HepG2 (cell line): ENCODE data around the gene IL22RA1. TPM values are rescaled to one million over a fixed set of nuclear protein-coding genes. Genes with fewer than 3 reads are reported as not detected.

ENCODE experiments used
- BCL6 ChIP-seq: IDR thresholded peaks from 2 replicates; pipeline ENCODE4 v1.6.1; 2016; ENCODE audit warnings: missing genetic modification reagents, missing compliant biosample characterization
- E2F5 ChIP-seq: sonication (generic); formaldehyde crosslinking; conservative IDR thresholded peaks from 2 replicates; pipeline ENCODE4 v1.4.0; 2020; ENCODE audit warnings: missing genetic modification reagents
- GMEB2 ChIP-seq: IDR thresholded peaks from 2 replicates; pipeline ENCODE4 v1.6.1; 2016; ENCODE audit warnings: missing biosample characterization, missing genetic modification reagents, low read depth
- IKZF1 ChIP-seq: fragments of 450-650 bp; IDR thresholded peaks from 2 replicates; pipeline ENCODE4 v1.7.1; 2016
- KDM2A ChIP-seq: sonication (generic); formaldehyde crosslinking; IDR thresholded peaks from 2 replicates; pipeline ENCODE4 v1.4.0; 2020; ENCODE audit warnings: low read depth, missing genetic modification reagents, borderline replicate concordance
- KDM5B ChIP-seq: sonication (generic); formaldehyde crosslinking; IDR thresholded peaks from 2 replicates; pipeline ENCODE4 v1.4.0; 2020; ENCODE audit warnings: missing genetic modification reagents, mild to moderate bottlenecking, borderline replicate concordance
- KLF9 ChIP-seq: IDR thresholded peaks from 2 replicates; pipeline ENCODE4 v1.6.1; 2016; ENCODE audit warnings: low read depth
- MED8 ChIP-seq: sonication (generic); formaldehyde crosslinking; IDR thresholded peaks from 2 replicates; pipeline ENCODE4 v1.8.1; 2023; ENCODE audit warnings: mild to moderate bottlenecking, missing genetic modification reagents; ENCODE audit not compliant: insufficient replicate concordance
- PBX3 ChIP-seq: sonication (generic); formaldehyde crosslinking; IDR thresholded peaks from 2 replicates; pipeline ENCODE4 v1.8.1; 2023; ENCODE audit warnings: missing genetic modification reagents, inconsistent platforms, borderline replicate concordance
- PPARG ChIP-seq: conservative IDR thresholded peaks from 2 replicates; pipeline ENCODE4 v1.6.1; 2016; ENCODE audit warnings: missing biosample characterization, missing genetic modification reagents
- PRMT3 ChIP-seq: sonication (generic); formaldehyde crosslinking; IDR thresholded peaks from 2 replicates; pipeline ENCODE4 v1.8.1; 2022; ENCODE audit warnings: low read depth, mild to moderate bottlenecking, moderate library complexity, missing genetic modification reagents, borderline replicate concordance
- RARG ChIP-seq: sonication (generic); formaldehyde crosslinking; IDR thresholded peaks from 2 replicates; pipeline ENCODE4 v1.4.0; 2020; ENCODE audit warnings: low read depth, mild to moderate bottlenecking, missing genetic modification reagents
- RBAK ChIP-seq: sonication (generic); formaldehyde crosslinking; IDR thresholded peaks from 2 replicates; pipeline ENCODE4 v1.5.1; 2020; ENCODE audit warnings: mild to moderate bottlenecking, missing genetic modification reagents
- THAP8 ChIP-seq: sonication (generic); formaldehyde crosslinking; IDR thresholded peaks from 2 replicates; pipeline ENCODE4 v1.5.1; 2020; ENCODE audit warnings: missing genetic modification reagents, mild to moderate bottlenecking, borderline replicate concordance
- ZNF263 ChIP-seq: sonication (generic); formaldehyde crosslinking; IDR thresholded peaks from 2 replicates; pipeline ENCODE4 v1.4.0; 2020; ENCODE audit warnings: missing genetic modification reagents
- ZNF430 ChIP-seq: sonication (generic); formaldehyde crosslinking; IDR thresholded peaks from 2 replicates; pipeline ENCODE4 v1.9.0; 2021; ENCODE audit warnings: mild to moderate bottlenecking, missing genetic modification reagents
- ZNF660 ChIP-seq: sonication (generic); formaldehyde crosslinking; IDR thresholded peaks from 2 replicates; pipeline ENCODE4 v1.5.1; 2020; ENCODE audit warnings: mild to moderate bottlenecking, low read depth, missing genetic modification reagents, borderline replicate concordance
- ZNF687 ChIP-seq: sonication (generic); formaldehyde crosslinking; IDR thresholded peaks from 2 replicates; pipeline ENCODE4 v1.5.1; 2020; ENCODE audit warnings: mild to moderate bottlenecking, missing genetic modification reagents, moderate library complexity
- ZNF746 ChIP-seq: sonication (generic); formaldehyde crosslinking; IDR thresholded peaks from 2 replicates; pipeline ENCODE4 v1.8.0; 2022; ENCODE audit warnings: mild to moderate bottlenecking, missing genetic modification reagents
- ZNF816 ChIP-seq: sonication (generic); formaldehyde crosslinking; IDR thresholded peaks from 2 replicates; pipeline ENCODE4 v1.8.0; 2022; ENCODE audit warnings: missing genetic modification reagents, mild to moderate bottlenecking, borderline replicate concordance
- ZNF83 ChIP-seq: sonication (generic); formaldehyde crosslinking; IDR thresholded peaks from 2 replicates; pipeline ENCODE4 v1.4.0; 2020; ENCODE audit warnings: missing genetic modification reagents, mild to moderate bottlenecking, borderline replicate concordance
- polyA plus RNA-seq, 8 experiments: library from polyadenylated mRNA; depleted of rRNA in 3 of 8; stranded (reverse) in 7 of 8; unstranded in 1 of 8; fragments of >200 nt; fragmentation: Illumina TruSeq in 4 of 8; extraction: Trizol in 4 of 8; gene quantifications; 2 replicates each; pipeline versions ENCODE4 v1.2.1 to v1.2.3, GENCODE V29; 2011 to 2016; ENCODE audit warnings: low read depth in 4 of 8, missing spikeins in 1 of 8, mixed read lengths in 1 of 8; ENCODE audit not compliant: insufficient read depth in 1 of 8
- total RNA-seq, 5 experiments: library from RNA; depleted of rRNA; stranded (reverse); fragments of >200 nt; fragmentation: Illumina TruSeq; extraction: Trizol; gene quantifications; 2 replicates each; pipeline ENCODE4 v1.2.3, GENCODE V29; 2016; ENCODE audit warnings: low read depth in 1 of 5

IL22RA1 gene
- total and polyA plus RNA-seq, 2 of the 13 experiments (the other 11 are each of a cell fraction or from before 2014, with no cell fraction given), result 4.4 to 10.2 TPM

- peak; percentile 62 for TF ChIP-seq ZNF687 (CRISPR knock-in tag)
- no peak for TF ChIP-seq KDM5B (CRISPR knock-in tag)
- TF ChIP-seq ZNF83 (CRISPR knock-in tag), result no peak
- no peak for TF ChIP-seq ZNF430 (CRISPR knock-in tag)
- no peak for TF ChIP-seq THAP8
- no peak for TF ChIP-seq MED8 (CRISPR knock-in tag)
- no peak for TF ChIP-seq E2F5
- TF ChIP-seq ZNF816 (CRISPR knock-in tag), result no peak
- TF ChIP-seq ZNF263, result 0 out of 2 replicates have a peak, but pooled peaks have one; percentile 28
- TF ChIP-seq RBAK (CRISPR knock-in tag), result no peak
- no peak for TF ChIP-seq PRMT3 (CRISPR knock-in tag)
- TF ChIP-seq GMEB2 (CRISPR knock-in tag), result no peak
- no peak for TF ChIP-seq ZNF660 (CRISPR knock-in tag)
- TF ChIP-seq ZNF746, result no peak
- TF ChIP-seq KDM2A, result no peak
- TF ChIP-seq RARG, result no peak
- TF ChIP-seq PPARG (CRISPR knock-in tag), result no peak
- TF ChIP-seq IKZF1, result no peak
- no peak for TF ChIP-seq BCL6 (CRISPR knock-in tag)
- TF ChIP-seq KLF9 (CRISPR knock-in tag), result no peak
- no peak for TF ChIP-seq PBX3 (CRISPR knock-in tag)
These were observed 37.4 kb downstream of the IL22RA1 start (continued) for GRCh38 chr1:24105368-24106160.
